PFSK-1 (cell line): ENCODE measurements around the gene NMRK2.

Experiments used
- FOXP2 ChIP-seq: optimal IDR thresholded peaks from 2 replicates; pipeline ENCODE3; 2011; ENCODE audit warnings: borderline replicate concordance, control low read depth, inconsistent platforms; ENCODE audit not compliant: insufficient read depth; ENCODE audit errors: extremely low read length, extremely low read depth
- POLR2AphosphoS5 ChIP-seq: IDR thresholded peaks from 2 replicates; pipeline ENCODE4 v1.6.1; 2012; ENCODE audit warnings: low read depth, mild to moderate bottlenecking, control low read depth, low read length, moderate library complexity
- SIN3A ChIP-seq: IDR thresholded peaks from 2 replicates; pipeline ENCODE4 v1.6.1; 2012; ENCODE audit warnings: mild to moderate bottlenecking, low read length, moderate library complexity, borderline replicate concordance; ENCODE audit not compliant: insufficient read depth
- TAF1 ChIP-seq: IDR thresholded peaks from 2 replicates; pipeline ENCODE4 v1.6.1; 2012; ENCODE audit warnings: low read length, control low read depth, borderline replicate concordance; ENCODE audit not compliant: insufficient read depth
- TF ChIP-seq, protein P1 (sequence below), 2 experiments: IDR thresholded peaks; 2 replicates each; pipeline versions ENCODE4 v1.6.1 to v1.8.0; 2011 to 2012; ENCODE audit warnings: low read depth in 2 of 2, low read length in 2 of 2, control low read depth in 1 of 2, inconsistent platforms in 1 of 2, mild to moderate bottlenecking in 1 of 2, moderate library complexity in 1 of 2; ENCODE audit not compliant: insufficient read depth in 1 of 2

DNA sequence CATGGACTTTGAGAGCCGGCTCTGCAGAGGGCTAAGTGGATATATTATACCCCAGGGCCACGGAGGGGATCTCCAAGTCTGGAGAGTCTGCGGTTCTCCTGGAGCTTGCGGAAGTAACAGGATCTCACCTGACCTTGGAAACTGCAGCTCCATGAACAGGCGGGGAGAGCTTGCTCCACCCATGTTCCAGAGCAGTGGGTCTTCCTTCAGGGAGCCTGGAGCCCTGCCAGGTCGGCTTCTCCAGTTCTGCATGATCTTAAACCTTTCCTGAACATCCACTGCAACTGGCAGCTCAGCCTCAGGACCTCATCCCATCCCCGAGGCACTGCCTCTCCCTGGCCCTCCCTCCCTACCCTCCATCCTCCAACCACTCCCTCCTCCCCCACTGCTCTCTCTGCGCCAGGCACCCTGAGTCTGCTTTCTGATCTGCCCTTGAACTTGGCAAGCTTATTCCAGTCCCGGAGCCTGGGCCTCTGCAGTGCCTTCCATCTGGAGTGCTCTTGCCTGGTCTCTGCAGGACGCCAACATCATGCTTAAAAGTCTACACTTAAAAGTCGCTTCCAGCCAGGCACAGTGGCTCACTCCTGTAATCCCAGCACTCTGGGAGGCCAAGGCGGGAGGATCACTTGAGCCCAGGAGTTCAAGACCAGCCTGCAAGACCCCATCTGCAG, 39.2 kb upstream of the NMRK2 start:
- TF ChIP-seq POLR2AphosphoS5 (no peak), FOXP2 (no peak), TAF1 (no peak), SIN3A (no peak)
- TF ChIP-seq, protein P1, sequence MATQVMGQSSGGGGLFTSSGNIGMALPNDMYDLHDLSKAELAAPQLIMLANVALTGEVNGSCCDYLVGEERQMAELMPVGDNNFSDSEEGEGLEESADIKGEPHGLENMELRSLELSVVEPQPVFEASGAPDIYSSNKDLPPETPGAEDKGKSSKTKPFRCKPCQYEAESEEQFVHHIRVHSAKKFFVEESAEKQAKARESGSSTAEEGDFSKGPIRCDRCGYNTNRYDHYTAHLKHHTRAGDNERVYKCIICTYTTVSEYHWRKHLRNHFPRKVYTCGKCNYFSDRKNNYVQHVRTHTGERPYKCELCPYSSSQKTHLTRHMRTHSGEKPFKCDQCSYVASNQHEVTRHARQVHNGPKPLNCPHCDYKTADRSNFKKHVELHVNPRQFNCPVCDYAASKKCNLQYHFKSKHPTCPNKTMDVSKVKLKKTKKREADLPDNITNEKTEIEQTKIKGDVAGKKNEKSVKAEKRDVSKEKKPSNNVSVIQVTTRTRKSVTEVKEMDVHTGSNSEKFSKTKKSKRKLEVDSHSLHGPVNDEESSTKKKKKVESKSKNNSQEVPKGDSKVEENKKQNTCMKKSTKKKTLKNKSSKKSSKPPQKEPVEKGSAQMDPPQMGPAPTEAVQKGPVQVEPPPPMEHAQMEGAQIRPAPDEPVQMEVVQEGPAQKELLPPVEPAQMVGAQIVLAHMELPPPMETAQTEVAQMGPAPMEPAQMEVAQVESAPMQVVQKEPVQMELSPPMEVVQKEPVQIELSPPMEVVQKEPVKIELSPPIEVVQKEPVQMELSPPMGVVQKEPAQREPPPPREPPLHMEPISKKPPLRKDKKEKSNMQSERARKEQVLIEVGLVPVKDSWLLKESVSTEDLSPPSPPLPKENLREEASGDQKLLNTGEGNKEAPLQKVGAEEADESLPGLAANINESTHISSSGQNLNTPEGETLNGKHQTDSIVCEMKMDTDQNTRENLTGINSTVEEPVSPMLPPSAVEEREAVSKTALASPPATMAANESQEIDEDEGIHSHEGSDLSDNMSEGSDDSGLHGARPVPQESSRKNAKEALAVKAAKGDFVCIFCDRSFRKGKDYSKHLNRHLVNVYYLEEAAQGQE (IDR thresholded peaks at IDR 0.05; ENCODE audit: insufficient read depth in 1 of 2, low read depth in 2 of 2, low read length in 2 of 2), result no peak
